ENCODE measurements around the gene RSAD2.

RSAD2 gene

DNA sequence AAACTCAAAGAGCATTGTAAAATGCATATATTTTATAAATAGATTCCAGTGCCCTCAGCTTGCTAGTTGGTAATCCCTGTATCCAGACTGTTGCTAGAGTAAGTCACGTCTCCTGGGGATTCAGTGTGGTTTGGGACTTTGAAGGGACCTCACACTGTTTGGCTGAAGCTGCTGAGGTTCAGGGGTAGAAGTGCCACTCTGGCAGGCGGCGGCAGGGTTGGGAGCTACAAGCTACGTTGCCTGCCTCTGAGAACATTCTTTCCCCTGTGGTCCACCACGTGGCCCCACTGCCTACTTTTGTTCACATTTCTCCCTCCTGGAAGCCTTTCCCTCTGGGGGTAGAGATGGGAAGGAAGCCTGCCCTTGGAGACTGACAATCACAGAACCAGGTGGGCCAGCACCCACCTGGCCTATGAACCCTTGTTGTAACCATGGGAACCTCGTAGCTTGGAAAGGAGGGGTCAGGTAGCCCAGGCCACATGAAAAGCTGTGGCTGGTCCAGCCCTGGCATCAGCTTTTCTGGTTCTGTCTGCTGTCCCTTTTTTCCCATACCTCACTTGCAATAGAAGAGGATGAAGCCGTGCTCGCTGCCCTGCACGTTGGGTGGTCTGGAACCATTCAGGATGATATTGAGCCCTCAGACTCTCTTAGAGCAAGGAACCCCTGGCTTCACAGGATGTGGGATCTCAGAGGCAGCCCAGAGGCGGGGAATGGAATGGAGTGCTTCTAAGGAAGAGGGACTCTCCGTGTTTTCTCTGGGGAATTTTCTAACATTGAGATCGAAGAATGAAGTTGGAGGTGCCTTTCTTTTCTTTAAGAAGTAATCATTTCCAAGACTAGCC is 42.5 kb downstream of the RSAD2 start:
- DNase-seq (ENCODE audit: low read depth), result peak; percentile 30
- no peak overlapping the region for H3K4me3 ChIP-seq (ENCODE audit: low read depth, low read length)
- TF ChIP-seq MYC (IDR thresholded peaks at IDR 0.05; ENCODE audit: low read depth, low read length) (no peak), POLR2A (IDR thresholded peaks at IDR 0.05; ENCODE audit: extremely low read depth, insufficient read length) (no peak)
- TF ChIP-seq, protein P1, sequence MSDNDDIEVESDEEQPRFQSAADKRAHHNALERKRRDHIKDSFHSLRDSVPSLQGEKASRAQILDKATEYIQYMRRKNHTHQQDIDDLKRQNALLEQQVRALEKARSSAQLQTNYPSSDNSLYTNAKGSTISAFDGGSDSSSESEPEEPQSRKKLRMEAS (IDR thresholded peaks at IDR 0.05; ENCODE audit: low read depth, low read length), result no peak
- TF ChIP-seq, protein P2, sequence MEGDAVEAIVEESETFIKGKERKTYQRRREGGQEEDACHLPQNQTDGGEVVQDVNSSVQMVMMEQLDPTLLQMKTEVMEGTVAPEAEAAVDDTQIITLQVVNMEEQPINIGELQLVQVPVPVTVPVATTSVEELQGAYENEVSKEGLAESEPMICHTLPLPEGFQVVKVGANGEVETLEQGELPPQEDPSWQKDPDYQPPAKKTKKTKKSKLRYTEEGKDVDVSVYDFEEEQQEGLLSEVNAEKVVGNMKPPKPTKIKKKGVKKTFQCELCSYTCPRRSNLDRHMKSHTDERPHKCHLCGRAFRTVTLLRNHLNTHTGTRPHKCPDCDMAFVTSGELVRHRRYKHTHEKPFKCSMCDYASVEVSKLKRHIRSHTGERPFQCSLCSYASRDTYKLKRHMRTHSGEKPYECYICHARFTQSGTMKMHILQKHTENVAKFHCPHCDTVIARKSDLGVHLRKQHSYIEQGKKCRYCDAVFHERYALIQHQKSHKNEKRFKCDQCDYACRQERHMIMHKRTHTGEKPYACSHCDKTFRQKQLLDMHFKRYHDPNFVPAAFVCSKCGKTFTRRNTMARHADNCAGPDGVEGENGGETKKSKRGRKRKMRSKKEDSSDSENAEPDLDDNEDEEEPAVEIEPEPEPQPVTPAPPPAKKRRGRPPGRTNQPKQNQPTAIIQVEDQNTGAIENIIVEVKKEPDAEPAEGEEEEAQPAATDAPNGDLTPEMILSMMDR (IDR thresholded peaks at IDR 0.05; ENCODE audit: low read depth, low read length), result no peak

- no peak overlapping the region for H3K4me3 ChIP-seq (ENCODE audit: low read depth, low read length)
- DNase-seq (ENCODE audit: low read depth), result no peak
- TF ChIP-seq, protein P2 (IDR thresholded peaks at IDR 0.05; ENCODE audit: low read depth, low read length), result no peak
- no peak for TF ChIP-seq MYC (IDR thresholded peaks at IDR 0.05; ENCODE audit: low read depth, low read length)
- TF ChIP-seq POLR2A (IDR thresholded peaks at IDR 0.05; ENCODE audit: extremely low read depth, insufficient read length), result no peak
- TF ChIP-seq, protein P1 (IDR thresholded peaks at IDR 0.05; ENCODE audit: low read depth, low read length), result no peak
These were observed 43.1 kb downstream of the RSAD2 start for GRCh38 chr2:6920743-6921064.

DNA sequence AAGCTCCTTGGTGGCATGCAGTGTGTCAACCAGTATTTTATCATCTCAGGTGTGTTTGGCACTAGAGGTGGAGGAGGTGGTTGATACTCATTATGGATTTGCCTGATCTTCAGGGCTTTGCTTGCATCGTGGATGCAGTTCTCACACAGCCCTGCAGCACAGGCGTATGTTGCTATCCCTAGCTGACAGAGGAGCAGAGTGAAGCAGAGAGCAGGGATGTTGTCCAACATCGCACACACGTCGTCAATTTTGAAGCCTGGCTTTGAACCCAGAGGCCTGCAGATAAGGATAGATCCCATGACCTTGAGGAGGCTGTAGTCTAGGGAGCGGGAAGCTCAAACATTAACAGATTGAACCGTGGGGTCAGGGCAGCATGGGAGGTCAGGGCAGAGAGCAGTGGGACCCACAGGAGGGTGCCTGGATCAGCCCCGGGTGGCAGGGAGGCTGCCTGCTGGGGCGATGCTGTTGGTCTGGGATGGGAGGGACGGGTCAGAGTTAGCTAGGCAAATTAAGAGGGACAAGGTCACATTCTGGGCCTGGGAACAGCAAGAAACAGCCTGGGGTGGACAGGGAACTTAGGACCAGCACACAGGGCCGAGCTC is 43.8 kb downstream of the RSAD2 start:
- no peak for DNase-seq (ENCODE audit: low read depth)
- H3K4me3 ChIP-seq (ENCODE audit: low read depth, low read length), result no peak overlapping the region
- TF ChIP-seq MYC (IDR thresholded peaks at IDR 0.05; ENCODE audit: low read depth, low read length) (no peak), POLR2A (IDR thresholded peaks at IDR 0.05; ENCODE audit: extremely low read depth, insufficient read length) (no peak)
- TF ChIP-seq, protein P1 (IDR thresholded peaks at IDR 0.05; ENCODE audit: low read depth, low read length), result no peak
- TF ChIP-seq, protein P2 (IDR thresholded peaks at IDR 0.05; ENCODE audit: low read depth, low read length), result no peak

DNA sequence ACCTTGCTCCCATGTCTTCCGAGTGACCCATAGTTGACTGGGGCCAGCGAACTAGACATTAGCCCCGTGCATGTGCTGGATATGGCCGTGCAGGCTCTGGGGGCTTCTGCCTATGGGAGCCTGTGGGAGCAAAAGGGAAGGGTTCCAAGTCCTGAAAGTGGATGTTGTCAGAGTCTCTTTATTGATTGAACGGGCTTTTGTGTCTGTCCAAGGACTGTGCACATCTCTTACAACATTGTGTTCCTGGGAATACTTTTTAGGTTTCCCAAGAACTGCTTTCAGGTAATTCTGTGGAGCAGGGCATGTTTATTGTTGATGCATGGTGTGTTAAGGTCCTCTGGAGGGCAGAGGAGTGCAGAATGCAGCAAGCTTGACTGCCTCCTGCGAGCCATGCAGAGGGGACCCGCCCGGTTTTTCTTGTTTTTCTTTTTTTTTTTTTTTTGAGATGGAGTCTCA is 44.7 kb downstream of the RSAD2 start:
- no peak overlapping the region for H3K4me3 ChIP-seq (ENCODE audit: low read depth, low read length)
- peak; percentile 30 for DNase-seq (ENCODE audit: low read depth)
- no peak for TF ChIP-seq POLR2A (IDR thresholded peaks at IDR 0.05; ENCODE audit: extremely low read depth, insufficient read length)
- TF ChIP-seq, protein P2 (IDR thresholded peaks at IDR 0.05; ENCODE audit: low read depth, low read length), result no peak
- TF ChIP-seq, protein P1 (IDR thresholded peaks at IDR 0.05; ENCODE audit: low read depth, low read length), result no peak
- TF ChIP-seq MYC (IDR thresholded peaks at IDR 0.05; ENCODE audit: low read depth, low read length), result no peak

GRCh38 chr2:6923319-6923718 is 45.7 kb downstream of the RSAD2 start:
- TF ChIP-seq MYC (IDR thresholded peaks at IDR 0.05; ENCODE audit: low read depth, low read length), result no peak
- TF ChIP-seq, protein P1 (IDR thresholded peaks at IDR 0.05; ENCODE audit: low read depth, low read length), result no peak
- TF ChIP-seq, protein P2 (IDR thresholded peaks at IDR 0.05; ENCODE audit: low read depth, low read length), result no peak
- DNase-seq (ENCODE audit: low read depth), result no peak
- H3K4me3 ChIP-seq (ENCODE audit: low read depth, low read length), result no peak overlapping the region

All from NB4 (cell line).